Spleen (tissue), 7 donors: Measurements from ENCODE around the gene AASDH.

Experiments used
- CTCF ChIP-seq, 11 experiments: fragments of 200-600 bp in 7 of 11; fragments of 450-650 bp in 4 of 11; sonication (generic) in 4 of 11; IDR thresholded peaks in 8 of 11; conservative IDR thresholded peaks in 3 of 11; 1 replicate in 7 of 11; 2 replicates in 4 of 11; pipeline versions ENCODE4 v1.4.0 to v1.8.0; 2016 to 2021; ENCODE audit warnings: antibody characterized with exemption in 11 of 11, inconsistent platforms in 4 of 11, mild to moderate bottlenecking in 1 of 11
- POLR2A ChIP-seq, 3 donors: fragments of 450-650 bp; IDR thresholded peaks; one replicate each; pipeline ENCODE4 v1.5.1; 2017; ENCODE audit warnings: antibody characterized with exemption in 3 of 3, mild to moderate bottlenecking in 1 of 3
- donor health status: DM: no; HTN: no; CAD: no; lungs with moderate emphysema.
- donor health status: DM: no; HTN: no; CAD: no.
- donor health status: DM: no; HTN: no; CAD: no.

- TF ChIP-seq POLR2A (IDR thresholded peaks at IDR 0.05) (no peak), CTCF (IDR thresholded peaks at IDR 0.05 in 8 of 11, conservative IDR thresholded peaks at IDR 0.05 in 3 of 11) (no peak)
Observed at GRCh38 chr4:56374956-56375355, 12.3 kb downstream of the AASDH start.
